GM06990 (cell line): ENCODE data around the gene CYLC2.

Experiments
- DNase-seq: peaks from one replicate; pipeline ENCODE4 v3.0.0-alpha.2; 2011; ENCODE audit not compliant: insufficient read length; ENCODE audit errors: extremely low read depth
- H3K27me3 ChIP-seq: replicated peaks from 2 replicates; pipeline ENCODE4 v1.6.0; 2011; ENCODE audit warnings: low read length; ENCODE audit not compliant: control insufficient read depth, insufficient read depth
- H3K36me3 ChIP-seq: 2 replicates; pipeline ENCODE4 v1.5.1; 2011; ENCODE audit warnings: low read length; ENCODE audit not compliant: control insufficient read depth, insufficient read depth
- H3K4me3 ChIP-seq: replicated peaks from 2 replicates; pipeline ENCODE4 v1.5.1; 2011; ENCODE audit warnings: low read depth, mild to moderate bottlenecking, control low read depth, low read length
- TF ChIP-seq, protein P1 (sequence below): IDR thresholded peaks from 2 replicates; pipeline ENCODE4 v1.5.1; 2011; ENCODE audit warnings: low read length, control low read depth, mild to moderate bottlenecking, inconsistent platforms; ENCODE audit not compliant: insufficient read depth, poor library complexity, severe bottlenecking

CYLC2 gene

DNA sequence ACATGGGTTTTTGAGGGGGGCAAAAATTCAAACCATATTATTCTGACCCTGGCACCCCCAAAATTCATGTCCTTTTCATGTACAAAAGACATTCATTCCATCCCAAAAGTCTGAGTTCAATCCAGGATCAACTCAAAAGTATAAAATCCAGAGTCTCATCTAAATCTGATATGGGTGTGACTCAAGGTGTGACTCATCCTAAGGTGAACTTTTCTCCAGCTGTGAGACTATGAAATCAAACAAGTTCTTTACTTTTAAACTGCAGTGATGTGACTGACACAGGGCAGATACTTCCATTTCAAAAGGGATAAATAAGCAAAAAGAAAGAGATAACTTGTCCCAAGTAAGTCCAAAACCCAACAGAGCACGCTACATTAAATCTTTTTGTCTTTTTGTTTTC lies 20.6 kb upstream of the CYLC2 start:
- DNase-seq = no peak
- Histone ChIP-seq H3K27me3 (no peaks in the 10 kb centered on the region), H3K36me3 (no peaks in the 10 kb centered on the region), H3K4me3 (no peak overlapping the region)
- TF ChIP-seq, protein P1, sequence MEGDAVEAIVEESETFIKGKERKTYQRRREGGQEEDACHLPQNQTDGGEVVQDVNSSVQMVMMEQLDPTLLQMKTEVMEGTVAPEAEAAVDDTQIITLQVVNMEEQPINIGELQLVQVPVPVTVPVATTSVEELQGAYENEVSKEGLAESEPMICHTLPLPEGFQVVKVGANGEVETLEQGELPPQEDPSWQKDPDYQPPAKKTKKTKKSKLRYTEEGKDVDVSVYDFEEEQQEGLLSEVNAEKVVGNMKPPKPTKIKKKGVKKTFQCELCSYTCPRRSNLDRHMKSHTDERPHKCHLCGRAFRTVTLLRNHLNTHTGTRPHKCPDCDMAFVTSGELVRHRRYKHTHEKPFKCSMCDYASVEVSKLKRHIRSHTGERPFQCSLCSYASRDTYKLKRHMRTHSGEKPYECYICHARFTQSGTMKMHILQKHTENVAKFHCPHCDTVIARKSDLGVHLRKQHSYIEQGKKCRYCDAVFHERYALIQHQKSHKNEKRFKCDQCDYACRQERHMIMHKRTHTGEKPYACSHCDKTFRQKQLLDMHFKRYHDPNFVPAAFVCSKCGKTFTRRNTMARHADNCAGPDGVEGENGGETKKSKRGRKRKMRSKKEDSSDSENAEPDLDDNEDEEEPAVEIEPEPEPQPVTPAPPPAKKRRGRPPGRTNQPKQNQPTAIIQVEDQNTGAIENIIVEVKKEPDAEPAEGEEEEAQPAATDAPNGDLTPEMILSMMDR = no peak

DNA sequence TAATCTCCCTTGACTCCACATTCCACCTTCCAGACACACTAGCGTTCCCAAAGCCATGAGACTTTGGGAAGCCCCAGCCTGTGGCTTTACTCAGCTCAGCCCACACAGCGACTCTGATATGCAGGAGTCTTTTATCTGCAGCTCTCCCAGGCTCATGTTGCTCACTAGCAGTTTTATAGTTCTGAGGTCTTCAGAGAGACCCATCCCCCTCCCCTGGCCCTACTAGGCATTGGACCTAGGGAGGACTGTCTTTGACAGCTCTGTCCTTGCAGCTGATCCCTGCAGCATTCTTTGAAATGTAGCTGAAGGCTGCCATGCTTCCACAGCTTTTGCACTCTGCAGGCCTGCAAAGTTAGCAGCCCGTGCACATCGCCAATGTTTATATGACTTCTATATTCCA lies 19.9 kb upstream of the CYLC2 start:
- H3K36me3 ChIP-seq = no peaks in the 10 kb centered on the region
- TF ChIP-seq, protein P1 = no peak

DNA sequence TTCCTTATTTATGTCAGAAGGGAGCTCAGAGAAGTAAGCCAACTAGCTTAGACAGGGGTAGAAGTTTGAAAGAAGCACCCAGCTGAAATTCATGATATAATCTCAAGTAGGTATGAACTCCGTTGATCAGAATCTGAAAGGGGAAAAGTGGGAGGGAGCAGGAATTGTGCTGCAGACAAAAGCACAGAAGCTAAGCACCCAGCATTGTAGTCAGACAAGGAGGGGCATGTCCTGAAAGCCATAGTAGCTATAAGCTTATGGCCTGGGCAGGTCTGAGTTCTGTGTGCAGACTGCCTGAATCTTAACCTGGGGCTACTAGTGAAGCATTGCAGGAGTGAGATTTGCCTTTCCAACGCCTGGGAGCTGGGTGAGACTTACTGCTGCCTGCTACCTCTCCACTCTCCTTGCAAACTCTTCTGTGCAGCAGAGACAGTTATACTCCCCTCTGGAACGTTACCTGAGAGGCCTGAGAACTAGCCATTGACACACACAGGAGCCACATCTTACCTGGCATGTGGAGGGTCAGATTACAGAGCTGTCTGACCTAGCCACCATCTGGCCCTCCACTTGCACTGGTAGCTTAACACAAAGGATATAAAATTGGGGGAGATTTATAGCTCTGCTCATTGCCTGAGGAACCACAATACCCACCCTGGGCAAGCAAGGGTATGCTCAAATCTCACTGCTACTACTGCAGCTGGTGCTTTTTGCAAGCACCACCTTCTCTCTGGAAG lies 9.8 kb upstream of the CYLC2 start:
- TF ChIP-seq, protein P1 = no peak
- DNase-seq = no peak
- Histone ChIP-seq H3K4me3 (no peak overlapping the region), H3K36me3 (no peaks in the 10 kb centered on the region), H3K27me3 (no peaks in the 10 kb centered on the region)

More for the DNA sequence above, 19.9 kb upstream of the CYLC2 start:
- no peak overlapping the region for H3K4me3 ChIP-seq
- H3K27me3 ChIP-seq = no peaks in the 10 kb centered on the region
- no peak for DNase-seq

DNA sequence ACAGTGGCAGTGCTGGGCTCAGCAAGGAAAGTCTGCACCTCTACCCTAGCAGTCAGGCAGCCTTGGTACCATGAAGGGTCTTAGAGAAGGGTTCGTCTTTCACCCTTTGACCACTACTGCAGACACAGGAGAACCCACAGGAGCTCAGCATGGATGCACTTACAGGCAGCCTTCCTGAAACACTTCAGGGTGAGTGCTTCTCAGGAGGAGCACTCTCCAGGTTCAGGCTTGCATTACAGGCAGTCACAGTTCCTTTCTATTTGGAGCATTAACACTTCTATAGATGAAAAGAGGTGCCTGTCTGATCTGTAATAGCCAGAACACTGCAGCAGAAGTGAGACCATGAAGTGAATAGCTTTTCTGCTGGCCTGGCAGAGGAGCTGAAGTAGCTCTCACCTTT lies 8.7 kb upstream of the CYLC2 start:
- no peaks in the 10 kb centered on the region for H3K36me3 ChIP-seq
- TF ChIP-seq, protein P1 = no peak
- no peak for DNase-seq
- no peaks in the 10 kb centered on the region for H3K27me3 ChIP-seq
- H3K4me3 ChIP-seq = no peak overlapping the region

DNA sequence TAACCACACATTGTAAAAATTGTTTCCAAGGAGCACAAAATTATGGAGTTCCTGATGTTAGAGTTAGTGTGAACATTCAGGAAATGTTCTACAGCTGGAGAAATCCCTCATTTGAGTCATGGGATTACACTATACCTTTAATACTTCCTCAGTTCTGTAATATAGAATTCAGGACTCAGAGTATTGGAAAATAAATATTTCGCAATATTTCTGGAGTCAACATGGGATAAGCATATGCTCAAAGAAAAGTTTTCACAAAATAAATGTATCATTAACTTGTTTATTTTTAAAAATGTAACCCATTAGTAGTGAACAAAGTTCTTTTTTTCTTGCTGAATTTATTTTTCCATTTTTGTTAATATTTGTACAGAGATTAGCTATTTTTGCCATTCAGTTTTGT lies 8.6 kb downstream of the CYLC2 start:
- H3K4me3 ChIP-seq = no peak overlapping the region
- no peak for DNase-seq
- no peaks in the 10 kb centered on the region for H3K27me3 ChIP-seq
- TF ChIP-seq, protein P1 = no peak
- no peaks in the 10 kb centered on the region for H3K36me3 ChIP-seq

DNA sequence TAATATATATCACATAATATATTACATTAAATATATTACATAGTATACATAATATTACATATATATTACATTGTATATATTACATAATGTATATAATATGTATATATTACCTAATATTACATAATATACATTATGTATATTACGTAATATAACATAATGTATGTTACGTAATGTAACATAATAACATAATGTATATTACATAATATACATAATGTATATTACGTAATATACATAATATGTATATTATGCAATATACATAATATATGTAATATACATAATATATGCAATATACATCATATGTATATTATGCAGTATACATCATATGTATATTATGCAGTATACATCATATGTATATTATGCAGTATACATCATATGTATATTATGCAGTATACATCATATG lies 19.1 kb downstream of the CYLC2 start:
- TF ChIP-seq, protein P1 = no peak
- Histone ChIP-seq H3K4me3 (no peak overlapping the region), H3K36me3 (no peaks in the 10 kb centered on the region), H3K27me3 (no peaks in the 10 kb centered on the region)
- DNase-seq = no peak
